Skin epidermis (tissue), 12 donors: ENCODE measurements around the gene PLEKHG2.
"Not testable (repeated sequence)": the region's sequence is repeated elsewhere in the genome, so short reads cannot be mapped to it uniquely, and the experiment has no call there.

Source experiments
- H3K27ac ChIP-seq, 21 experiments: fragments of 200-600 bp; sonication (generic) in 11 of 21; one replicate each; pipeline ENCODE4 v1.5.0; 2020; ENCODE audit warnings: mild to moderate bottlenecking in 3 of 21, inconsistent platforms in 2 of 21, moderate library complexity in 2 of 21
- H3K4me3 ChIP-seq, 7 experiments: fragments of 200-600 bp; sonication (generic) in 2 of 7; one replicate each; pipeline ENCODE4 v1.5.0; 2020; ENCODE audit warnings: inconsistent platforms in 2 of 7, mild to moderate bottlenecking in 2 of 7, moderate library complexity in 1 of 7

PLEKHG2 gene

GRCh38 chr19:39412100-39412866 is at the start of gene PLEKHG2:
Gene PLEKHG2, plus strand, starts transcription at chr19:39412669. Its CDS starts 1,418 bp downstream, at chr19:39414087.
- Histone ChIP-seq H3K27ac (peak within 1 kb of the TSS; percentile 64 to 100 (median 99)), H3K4me3 (peak within 1 kb of the TSS; percentile 54 to 89 (median 82))

- Histone ChIP-seq H3K27ac (peak overlapping the region in 20 of 21 experiments; percentile 31 to 86 (median 73)), H3K4me3 (no peak overlapping the region)
Measured at GRCh38 chr19:39362682-39363657, 49.5 kb upstream of the PLEKHG2 start.

GRCh38 chr19:39363901-39364457 is 48.5 kb upstream of the PLEKHG2 start:
- H3K27ac ChIP-seq: peak overlapping the region in 19 of 21 experiments; percentile 31 to 86 (median 73)
- H3K4me3 ChIP-seq: no peak overlapping the region

- H3K4me3 ChIP-seq: no peak overlapping the region
- H3K27ac ChIP-seq: peak overlapping the region in 5 of 21 experiments; percentile 20 to 86 (median 65)
Measured at GRCh38 chr19:39365531-39365930, 46.9 kb upstream of the PLEKHG2 start.

GRCh38 chr19:39369200-39369599 is 43.3 kb upstream of the PLEKHG2 start:
- H3K4me3 ChIP-seq: no peak overlapping the region
- H3K27ac ChIP-seq: peak overlapping the region in 2 of 21 experiments; percentile 4 to 35

- Histone ChIP-seq H3K4me3 (no peak overlapping the region), H3K27ac (peak overlapping the region in 3 of 21 experiments; percentile 13 to 82 (median 76))
Measured at GRCh38 chr19:39370735-39371134, 41.7 kb upstream of the PLEKHG2 start.

GRCh38 chr19:39372047-39372802 is 40.2 kb upstream of the PLEKHG2 start:
- Histone ChIP-seq H3K27ac (peak overlapping the region in 20 of 21 experiments; percentile 48 to 93 (median 81)), H3K4me3 (no peak overlapping the region)

GRCh38 chr19:39372941-39373340 is 39.5 kb upstream of the PLEKHG2 start:
- peak overlapping the region in 20 of 21 experiments; percentile 48 to 93 (median 81) for H3K27ac ChIP-seq

GRCh38 chr19:39375929-39376328 is 36.5 kb upstream of the PLEKHG2 start:
- peak overlapping the region in 3 of 21 experiments; percentile 13 to 27 (median 21) for H3K27ac ChIP-seq

More at GRCh38 chr19:39372941-39373340, 39.5 kb upstream of the PLEKHG2 start:
- H3K4me3 ChIP-seq: no peak overlapping the region

GRCh38 chr19:39377373-39378362 is 34.8 kb upstream of the PLEKHG2 start:
- H3K27ac ChIP-seq: peak overlapping the region in 2 of 21 experiments; percentile 19 to 47
- H3K4me3 ChIP-seq: no peak overlapping the region

More at GRCh38 chr19:39375929-39376328, 36.5 kb upstream of the PLEKHG2 start:
- no peak overlapping the region for H3K4me3 ChIP-seq

- H3K4me3 ChIP-seq, H3K27ac ChIP-seq: not testable (repeated sequence)
Measured at GRCh38 chr19:39379366-39379765, 33.1 kb upstream of the PLEKHG2 start.

GRCh38 chr19:39379865-39380396 is 32.5 kb upstream of the PLEKHG2 start:
- Histone ChIP-seq H3K4me3 (no peak overlapping the region), H3K27ac (peak overlapping the region in 2 of 21 experiments; percentile 51 to 67)

- Histone ChIP-seq H3K27ac (peak overlapping the region in 3 of 21 experiments; percentile 11 to 67 (median 51)), H3K4me3 (no peak overlapping the region)
Measured at GRCh38 chr19:39380521-39381502, 31.7 kb upstream of the PLEKHG2 start.

- H3K4me3 ChIP-seq: no peak overlapping the region
- H3K27ac ChIP-seq: peak overlapping the region in 1 of 21 experiments; percentile 51
Measured at GRCh38 chr19:39381910-39382611, 30.4 kb upstream of the PLEKHG2 start.

- Histone ChIP-seq H3K4me3 (no peak overlapping the region), H3K27ac (peak overlapping the region in 1 of 21 experiments; percentile 43)
Measured at GRCh38 chr19:39382991-39383828, 29.3 kb upstream of the PLEKHG2 start.
